Stimulated activated CD8-positive, alpha-beta memory T cell treated with anti-CD3 and anti-CD28 coated beads, Interleukin-7, amount 100 ng/mL, for 1 hour (primary cell): ENCODE results near the gene EPG5.
"Not testable (repeated sequence)": the region's sequence is repeated elsewhere in the genome, so short reads cannot be mapped to it uniquely, and the experiment has no call there.

Experiments used
- DNase-seq, 2 donors: peaks; one replicate each; pipeline ENCODE4 v3.0.0-alpha.2; 2020; ENCODE audit warnings: low read depth in 2 of 2

Gene EPG5

DNA sequence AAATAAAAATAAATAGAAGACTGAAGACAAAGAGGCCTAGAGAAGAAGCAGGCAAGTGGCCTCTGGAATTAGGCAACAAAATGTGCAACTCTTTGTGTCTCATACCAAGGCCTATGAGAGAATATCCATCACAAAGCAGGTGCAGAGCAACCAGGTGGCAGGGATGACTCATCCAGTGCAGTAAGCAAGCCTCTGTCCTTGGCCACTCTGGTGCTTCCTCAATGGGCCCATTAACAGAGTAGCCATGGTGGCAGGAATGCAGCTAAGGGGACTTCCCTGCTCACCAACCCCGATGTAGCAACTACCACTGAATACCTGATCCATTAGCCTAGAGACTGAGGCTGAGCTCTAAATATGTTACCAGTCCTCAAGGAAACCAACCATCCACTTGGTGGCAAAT lies 11.0 kb upstream of the EPG5 start:
- no peak for DNase-seq

DNA sequence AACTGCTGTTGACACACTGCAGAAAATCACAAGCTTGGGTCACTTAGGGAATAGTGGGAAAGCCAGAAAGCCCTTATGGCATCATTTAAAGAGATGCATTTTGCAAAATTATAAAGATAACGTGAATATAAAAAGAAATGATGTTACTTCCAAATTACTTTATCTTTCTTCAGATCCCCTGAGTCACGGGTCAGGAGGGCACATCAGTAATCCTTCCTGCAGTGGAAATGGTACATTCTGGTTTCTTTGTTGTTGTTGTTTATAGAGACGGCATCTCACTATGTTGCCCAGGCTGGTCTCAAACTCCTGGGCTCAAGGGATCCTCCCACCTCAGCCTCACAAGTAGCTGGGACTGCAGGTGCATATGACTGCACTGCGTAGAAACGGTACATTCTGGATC lies 9.8 kb upstream of the EPG5 start:
- no peak for DNase-seq

DNA sequence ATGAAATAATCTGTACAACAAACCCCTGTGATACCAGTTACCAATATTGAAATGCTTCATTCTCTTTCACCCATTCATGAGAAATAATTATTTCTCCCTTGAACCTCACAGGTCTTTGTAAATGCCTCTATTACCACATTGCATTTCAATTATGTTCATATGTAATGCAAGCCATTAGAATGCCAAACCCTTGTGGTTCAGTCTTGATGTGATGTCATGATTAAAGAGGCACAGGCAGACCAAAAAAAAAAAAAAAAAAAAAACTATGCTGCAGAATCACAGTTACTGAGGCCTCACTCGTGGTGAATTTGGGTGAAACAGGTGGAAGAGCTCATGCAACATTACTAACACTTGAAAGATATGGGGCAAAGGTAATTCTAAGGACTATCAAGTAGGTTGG lies 9.4 kb upstream of the EPG5 start:
- no peak for DNase-seq

DNA sequence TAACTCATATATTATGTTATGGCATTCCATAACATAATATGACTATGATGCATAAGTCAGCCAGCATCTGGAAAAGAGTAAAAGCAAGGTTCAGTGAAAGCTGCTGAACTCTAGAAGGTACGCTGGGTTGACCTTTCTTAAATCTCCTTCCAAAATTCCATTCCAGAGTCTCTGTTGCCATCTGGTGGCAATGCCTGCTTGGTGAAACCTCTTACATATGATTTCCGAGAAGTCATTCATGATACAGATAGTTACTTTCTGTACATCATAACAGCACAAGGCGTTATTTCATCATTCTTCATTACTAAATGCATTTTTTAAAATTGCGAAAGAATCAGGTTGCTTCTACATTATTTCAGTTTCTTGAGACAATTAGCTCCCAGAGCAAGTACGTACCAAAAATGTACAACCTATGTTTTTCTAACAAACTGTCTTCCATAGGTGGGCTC lies 7.0 kb upstream of the EPG5 start:
- peak; percentile 31 to 37 for DNase-seq

DNA sequence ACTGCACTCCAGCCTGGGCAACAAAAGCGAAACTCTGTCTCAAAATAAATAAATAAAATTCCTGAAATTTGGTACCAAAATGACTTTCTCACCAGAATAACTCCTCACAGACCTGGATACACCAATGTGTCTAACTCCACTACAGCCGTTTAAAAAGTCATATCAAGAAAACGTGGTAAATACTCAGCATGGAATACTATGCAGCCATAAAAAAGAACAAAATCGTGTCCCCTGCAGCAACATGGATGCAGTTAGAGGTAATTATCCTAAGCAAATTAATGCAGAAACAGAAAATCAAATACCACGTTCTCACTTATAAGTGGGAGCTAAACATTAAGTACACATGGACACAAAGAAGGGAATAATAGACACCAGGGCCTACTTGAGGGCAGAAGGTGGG lies 2.2 kb downstream of the EPG5 start:
- not testable (repeated sequence) for DNase-seq

DNA sequence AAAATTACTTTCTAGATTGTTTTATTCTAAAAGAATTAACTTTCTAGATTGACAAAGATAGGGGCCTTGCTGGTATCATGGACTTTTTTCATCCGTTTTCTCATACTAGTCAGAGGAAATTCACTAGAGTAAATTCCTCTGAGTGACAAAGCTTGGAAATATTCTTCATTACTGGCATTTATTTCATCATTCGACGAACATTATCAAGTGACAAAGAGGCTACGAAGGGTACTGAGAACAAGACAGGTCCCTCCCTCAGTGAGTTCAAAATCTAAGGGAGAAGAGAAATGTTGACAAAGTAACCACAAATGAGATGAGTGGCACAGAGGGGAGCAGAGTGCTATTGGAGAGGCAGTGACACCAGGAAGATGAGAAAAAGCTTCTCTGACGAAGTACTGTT lies 4.3 kb downstream of the EPG5 start:
- DNase-seq = no peak

DNA sequence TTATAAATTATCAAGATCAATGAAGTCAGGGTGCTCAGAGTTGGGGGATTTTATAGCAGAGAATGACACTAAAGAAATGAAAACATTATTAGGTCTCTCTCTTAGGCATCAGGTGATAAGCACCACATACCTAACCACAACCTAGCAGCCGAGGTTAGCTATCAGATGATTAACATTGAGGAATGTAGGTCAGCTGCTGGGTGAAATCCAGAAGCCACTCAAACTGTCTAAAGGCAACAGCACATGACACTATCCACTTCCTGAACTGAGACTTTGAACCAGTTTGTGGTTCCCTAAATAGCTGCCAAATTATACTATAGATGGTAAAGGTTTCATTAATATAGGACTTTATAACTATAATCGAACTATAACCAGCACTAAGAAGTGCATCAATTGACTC lies 4.7 kb downstream of the EPG5 start:
- peak in 1 of 2 donors; percentile 13 for DNase-seq

DNA sequence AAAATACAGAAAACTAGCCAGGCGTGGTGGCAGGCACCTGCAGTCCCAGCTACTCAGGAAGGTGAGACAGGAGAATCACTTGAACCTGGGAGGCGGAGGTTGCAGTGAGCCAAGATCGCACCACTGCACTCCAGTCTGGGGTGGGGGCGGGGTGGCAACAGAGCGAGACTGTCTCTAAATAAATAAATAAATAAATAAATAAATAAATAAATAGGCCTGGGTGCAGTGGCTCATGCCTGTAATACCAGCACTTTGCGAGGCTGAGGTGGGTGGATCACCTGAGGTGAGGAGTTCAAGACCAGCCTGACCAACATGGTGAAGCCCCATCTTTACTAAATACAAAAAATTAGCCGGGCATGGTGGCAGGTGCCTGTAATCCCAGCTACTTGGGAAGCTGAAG lies 7.6 kb downstream of the EPG5 start:
- not testable (repeated sequence) for DNase-seq

DNA sequence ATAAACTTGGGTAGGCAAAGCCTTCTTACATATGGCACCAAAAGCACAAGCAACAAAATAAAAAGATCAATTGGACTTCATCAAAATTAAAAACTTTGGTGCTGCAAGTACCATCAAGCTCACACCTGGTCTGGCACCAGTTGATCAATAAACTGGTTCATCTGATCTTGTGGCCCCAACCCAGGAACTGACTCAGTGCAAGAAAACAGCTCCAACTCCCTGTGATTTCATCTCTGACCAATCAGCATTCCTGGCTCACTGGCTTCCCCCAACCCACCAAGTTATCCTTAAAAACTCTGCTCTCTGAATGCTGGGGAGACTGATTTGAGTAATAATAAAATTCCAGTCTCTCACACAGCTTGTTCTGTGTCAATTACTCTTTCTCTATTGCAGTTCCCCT lies 8.4 kb downstream of the EPG5 start:
- DNase-seq = no peak

DNA sequence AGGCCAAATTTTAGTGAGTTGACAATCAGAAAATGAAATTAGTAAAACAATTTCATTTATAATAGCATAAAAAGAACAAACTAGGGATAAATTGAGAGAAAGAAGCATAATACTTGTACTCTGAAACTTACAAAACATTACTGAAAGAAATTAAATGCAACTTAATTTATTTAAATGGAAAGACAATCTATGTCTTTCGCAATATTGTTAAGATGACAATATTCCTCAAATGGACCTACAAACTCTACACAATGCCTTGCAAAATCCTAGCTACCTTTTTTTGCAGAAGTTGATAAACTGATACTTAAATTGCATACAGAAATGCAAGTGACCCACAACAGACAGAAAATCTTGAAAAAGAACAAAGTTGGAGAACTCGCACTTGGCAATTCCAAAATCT lies 9.1 kb downstream of the EPG5 start:
- no peak for DNase-seq

DNA sequence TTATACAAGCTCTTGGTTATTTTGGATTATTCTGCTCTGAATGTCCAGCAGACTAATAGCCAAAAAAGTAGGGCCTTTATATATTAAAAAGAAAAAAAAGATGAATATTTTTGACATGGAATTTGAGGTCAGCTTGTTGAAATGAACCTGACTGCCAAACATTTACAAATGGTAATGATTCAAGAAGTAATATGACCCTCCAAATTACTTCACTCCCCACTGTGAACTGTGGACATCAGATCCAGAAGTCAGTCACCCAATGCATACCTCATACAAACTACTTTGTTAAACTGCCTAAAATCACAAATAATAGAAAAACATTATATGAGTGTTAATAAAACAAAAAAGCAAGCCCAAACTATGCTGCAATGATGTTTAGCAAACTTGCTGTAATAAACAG lies 10.0 kb downstream of the EPG5 start:
- no peak for DNase-seq

DNA sequence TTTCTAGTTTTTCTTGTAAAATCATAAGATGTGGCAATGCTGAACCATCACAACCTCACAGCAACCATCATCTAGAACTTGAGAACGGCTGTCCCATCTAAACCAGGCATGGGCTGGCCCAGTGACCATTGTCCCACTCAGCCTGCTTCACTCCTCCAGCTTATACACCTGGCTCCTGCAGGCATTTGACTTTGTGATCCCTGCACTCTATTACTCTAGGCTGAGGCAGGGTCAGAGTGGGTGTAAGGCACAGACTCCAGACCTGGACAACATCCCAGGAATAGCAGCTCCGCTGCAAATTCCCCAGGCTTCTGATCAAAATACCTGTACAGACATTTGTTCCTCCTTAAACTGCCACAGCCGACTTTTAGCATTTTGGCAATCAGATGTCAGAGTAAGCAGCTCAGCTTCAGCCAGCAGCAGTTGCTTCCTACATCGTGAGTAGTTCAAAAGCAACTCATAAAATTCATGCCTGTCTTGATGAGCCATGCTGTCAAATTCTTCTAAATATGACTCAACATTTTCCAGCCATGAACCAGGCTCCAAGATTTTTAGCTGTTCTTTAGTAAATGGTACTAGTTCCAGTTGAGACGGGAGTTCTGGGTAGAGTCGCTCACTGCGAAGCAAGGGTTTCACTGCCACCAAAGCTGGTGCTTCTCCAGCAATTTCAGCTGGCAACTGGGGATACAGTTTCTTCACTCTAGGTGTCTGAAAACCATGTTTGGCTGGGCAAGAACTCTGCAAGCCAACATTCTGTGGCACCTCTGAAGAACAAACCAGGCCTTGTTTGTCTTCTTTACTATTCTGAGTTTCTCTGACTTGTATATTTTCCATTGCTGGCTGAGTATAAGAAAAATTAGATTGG lies 12.8 kb downstream of the EPG5 start:
- DNase-seq = no peak

DNA sequence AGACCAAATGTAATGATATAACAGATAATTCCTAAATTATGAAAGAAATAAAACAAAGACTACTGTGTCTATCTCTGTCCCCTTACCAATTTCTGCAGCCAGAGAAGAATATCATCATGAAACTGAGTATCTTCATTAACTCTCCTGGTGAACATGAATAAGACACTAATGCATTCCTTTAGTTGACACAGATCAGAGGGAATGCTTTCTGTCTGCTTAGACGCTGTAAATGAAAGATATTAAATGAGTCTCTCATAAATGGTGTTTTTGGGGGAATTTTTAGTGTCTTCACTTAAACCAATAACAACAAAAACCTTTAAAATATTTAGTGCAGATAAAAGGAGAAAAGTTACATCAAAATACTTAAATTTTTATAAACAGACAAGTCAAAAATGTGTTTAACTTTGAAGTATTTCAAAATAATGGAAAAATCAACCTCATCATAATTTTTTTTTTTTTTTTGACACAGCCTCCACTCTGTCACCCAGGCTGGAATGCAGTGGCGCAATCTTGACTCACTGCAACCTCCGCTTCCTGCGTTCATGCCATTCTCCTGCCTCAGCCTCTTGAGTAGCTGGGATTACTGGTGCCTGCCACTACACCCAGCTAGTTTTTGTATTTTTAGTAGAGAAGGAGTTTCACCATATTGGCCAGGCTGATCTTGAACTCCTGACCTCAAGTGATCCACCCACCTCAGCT lies 16.0 kb downstream of the EPG5 start:
- no peak for DNase-seq

DNA sequence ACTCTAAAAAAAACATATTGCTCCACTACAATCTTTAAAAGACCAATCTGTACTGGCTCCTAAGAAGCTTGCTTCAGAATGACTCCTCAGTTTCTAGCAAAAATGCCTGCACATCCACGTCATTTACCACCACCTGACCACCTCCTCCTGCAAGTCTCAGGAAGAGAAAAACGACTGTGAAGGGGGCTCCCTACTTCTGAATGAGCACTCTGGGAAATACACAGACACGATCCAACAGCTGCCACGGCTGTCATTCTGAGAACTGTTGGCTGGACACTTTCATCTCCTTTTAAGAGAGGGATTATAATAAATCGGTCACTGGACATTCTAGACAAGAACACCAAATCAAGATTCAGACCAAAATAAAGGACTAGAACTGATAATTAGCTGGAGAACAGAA lies 21.5 kb downstream of the EPG5 start:
- no peak for DNase-seq

DNA sequence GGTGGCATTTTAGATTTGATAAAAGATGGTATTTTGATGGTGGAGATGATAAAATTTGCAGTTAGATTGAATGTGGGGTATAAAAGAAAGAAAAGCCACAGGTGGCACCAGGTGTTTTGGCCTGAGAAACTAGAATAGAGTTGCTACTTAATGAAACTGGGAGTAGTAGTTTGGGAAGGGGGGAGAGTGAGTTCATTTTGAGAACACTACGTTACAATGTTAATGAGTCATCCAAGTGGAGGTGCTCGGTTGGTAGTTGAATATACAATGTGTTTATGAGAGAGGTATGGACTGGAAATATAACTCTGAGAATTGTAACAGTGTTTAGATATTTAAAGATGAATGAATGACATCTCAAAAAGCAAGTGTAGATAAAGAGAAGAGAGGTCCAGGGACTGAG lies 26.4 kb downstream of the EPG5 start:
- no peak for DNase-seq

DNA sequence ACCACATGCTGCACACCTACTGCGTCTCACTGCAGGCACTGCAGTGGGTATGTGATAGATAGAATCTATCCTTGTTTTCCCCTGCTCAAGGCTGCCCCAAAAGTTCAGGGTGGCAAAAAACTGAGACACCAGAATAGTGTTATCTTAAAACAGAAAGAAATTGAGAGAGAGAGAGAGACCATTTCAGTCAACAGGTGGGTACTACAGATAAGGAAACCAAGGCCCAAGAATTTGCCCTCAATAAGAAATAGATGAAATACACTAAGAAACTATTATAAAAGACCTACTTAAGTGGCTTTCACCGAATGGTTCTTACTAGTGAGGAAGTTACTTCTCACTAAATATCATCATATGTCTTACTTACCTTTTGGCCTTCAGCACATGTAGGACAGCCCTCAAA lies 27.9 kb downstream of the EPG5 start:
- DNase-seq = no peak

DNA sequence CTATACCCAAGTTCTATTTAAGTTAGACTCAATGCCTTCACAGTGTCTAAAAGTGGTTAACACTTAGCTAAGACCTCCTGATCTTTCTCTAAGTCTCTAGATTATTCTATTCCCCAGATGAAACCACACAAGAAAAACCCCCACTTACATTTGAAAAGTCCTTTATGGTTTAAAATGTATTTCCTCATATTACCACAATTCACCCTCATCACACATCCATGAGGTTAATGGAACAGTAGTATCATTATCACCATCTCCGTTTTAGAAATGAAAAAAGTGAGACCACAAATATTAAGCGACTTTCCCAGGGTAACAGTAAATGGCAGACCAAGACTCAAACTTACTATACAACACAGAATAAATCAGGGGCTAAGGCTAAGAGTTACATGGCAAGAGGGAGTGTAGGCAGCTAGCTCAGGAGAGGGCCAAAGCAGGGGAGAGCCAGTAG lies 28.6 kb downstream of the EPG5 start:
- DNase-seq = no peak

DNA sequence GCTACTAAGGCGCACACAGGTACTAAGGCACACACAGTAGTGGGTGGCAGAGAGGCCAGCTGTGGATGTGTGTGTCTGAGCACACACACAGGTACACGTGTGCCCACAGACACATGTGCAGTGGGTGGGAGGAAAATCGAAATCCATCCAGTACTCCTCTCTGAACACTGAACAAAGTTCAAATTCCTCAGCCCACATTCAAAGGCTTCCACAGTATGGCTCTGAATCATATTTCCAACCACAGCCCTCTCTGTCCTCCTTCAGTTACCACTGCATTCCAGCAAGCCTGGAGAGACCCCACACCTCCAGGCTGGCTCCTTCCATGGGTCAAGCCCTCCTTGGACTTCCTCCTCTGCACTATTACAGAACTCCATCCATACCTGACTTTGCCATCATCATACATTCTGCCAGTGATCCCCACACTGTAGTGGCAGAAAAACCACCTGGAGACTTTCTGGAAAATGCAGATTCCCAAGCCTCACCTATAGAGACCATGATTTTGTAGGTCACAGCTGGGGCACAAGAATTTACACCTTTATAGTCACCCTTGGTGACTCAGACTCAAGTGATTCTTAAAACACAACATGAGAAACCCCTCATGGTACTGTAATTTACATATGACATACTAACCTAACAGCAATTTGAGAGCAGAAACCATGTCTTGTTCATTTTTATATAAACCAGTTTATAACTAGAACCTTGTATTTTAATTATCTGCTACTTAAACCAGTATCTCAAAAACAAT lies 31.4 kb downstream of the EPG5 start:
- DNase-seq = no peak

DNA sequence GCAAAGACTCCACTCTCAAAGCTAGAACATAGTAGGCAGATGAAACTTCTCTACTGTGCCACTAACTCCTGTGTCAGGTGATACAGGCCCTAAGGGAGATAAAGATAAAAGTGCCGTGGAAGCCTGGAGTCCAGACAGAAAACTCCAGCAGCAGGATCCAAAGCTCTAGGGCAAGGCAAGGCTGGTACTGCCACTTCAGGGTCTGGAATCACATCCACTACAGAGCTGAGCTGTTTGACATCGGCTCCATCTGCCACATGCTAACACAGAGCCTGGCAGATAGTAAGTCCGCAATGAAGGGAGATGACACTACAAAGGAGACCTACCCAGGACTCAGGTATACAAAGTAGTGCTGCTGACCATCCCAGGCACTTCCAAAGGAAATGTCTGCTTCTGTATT lies 34.4 kb downstream of the EPG5 start:
- DNase-seq = no peak

DNA sequence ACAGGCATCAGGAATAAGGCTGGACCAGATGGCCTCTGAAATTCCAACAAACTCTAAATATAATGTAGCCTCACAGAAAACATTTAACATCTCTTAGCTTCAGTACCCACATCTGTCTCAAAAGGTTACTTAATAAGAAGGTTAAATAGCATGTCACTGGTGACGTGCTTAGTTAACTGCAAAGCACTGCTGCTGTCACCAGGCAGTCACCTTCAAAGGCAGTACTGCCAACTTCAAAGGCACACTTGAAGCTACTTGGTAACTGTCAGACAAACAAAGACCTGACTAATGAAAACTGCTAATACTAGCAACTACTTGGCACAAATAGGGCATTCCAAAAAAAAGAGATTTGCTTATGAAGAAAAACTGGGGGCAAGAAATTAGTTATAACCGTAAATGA lies 36.2 kb downstream of the EPG5 start:
- DNase-seq = no peak

DNA sequence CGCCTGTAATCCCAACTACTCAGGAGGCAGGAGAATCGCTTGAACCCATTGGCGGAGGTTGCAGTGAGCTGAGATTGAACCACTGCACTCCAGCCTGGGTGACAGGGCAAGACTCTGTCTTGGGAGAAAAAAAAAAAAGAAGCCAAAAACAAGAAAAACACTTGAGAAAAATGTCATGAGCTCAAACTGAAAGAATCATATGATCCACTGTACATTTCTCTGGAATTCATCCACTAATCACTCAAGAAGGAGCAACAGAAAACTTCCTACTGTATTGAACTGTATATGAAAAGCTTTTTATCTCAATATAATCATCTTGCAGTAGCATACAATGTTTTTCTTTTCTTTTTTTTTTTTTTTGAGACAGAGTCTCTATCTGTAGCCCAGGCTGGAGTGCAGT lies 40.4 kb downstream of the EPG5 start:
- no peak for DNase-seq

DNA sequence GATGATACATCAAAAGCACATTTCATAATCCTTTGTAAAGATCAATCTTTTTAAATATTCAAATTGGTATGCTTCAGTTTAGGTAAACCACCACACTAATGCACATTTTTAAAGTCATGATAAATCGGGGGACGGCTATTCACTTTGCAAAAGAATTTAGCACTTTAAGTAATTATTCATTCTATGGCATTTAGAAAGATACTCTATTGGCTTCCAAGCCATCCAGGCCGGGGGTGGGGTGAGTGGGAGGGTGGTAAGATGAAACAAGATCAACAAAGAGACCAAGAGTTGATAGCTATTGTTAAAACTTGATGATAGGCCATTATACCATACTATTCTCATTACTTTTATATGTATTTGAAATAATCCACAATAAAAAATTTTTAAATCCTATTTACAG lies 41.0 kb downstream of the EPG5 start:
- no peak for DNase-seq

DNA sequence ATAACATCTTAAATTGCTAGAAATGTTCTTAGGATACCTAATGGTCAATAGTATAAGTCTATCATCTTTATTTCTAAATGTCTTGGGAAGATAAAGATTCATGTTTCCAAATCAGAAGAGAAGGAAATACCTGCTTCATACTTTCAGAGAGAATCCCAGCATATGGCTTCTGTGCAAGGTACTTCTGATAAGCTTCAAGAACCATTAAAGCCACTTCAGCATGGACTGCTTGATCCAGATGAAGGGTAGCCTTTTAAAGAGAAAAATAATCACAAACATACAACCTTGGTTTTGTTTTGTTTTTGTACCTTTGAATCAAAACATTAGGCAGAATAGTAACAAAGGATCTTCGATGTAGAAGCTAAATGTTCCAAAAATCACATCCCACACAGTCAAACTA lies 44.0 kb downstream of the EPG5 start:
- no peak for DNase-seq
